Effector memory CD8-positive, alpha-beta T cell (primary cell): ENCODE data around the gene RRAGC.
A peak's percentile ranks its signal among the peaks of the same experiment; 100 is the strongest.

Source experiments
- ATAC-seq: fragments of 150-1000 bp; cut with Tn5 transposase; replicated peaks from 2 replicates; pipeline ENCODE4 v1.10.0; 2021; ENCODE audit warnings: mild to moderate bottlenecking, moderate library complexity
- DNase-seq, 3 experiments: peaks; one replicate each; pipeline ENCODE4 v3.0.0; 2021
- H3K27ac Mint-ChIP-seq, 2 donors: one replicate each; pipeline ENCODE4 v1.8.0; 2022; ENCODE audit warnings: mild to moderate bottlenecking in 2 of 2, mixed read lengths in 2 of 2, moderate library complexity in 2 of 2
- H3K27me3 Mint-ChIP-seq, 2 donors: one replicate each; pipeline ENCODE4 v1.8.0; 2022; ENCODE audit warnings: mixed read lengths in 2 of 2
- H3K36me3 Mint-ChIP-seq: one replicate; pipeline ENCODE4 v1.8.0; 2022; ENCODE audit warnings: mild to moderate bottlenecking, moderate library complexity, mixed read lengths; ENCODE audit not compliant: insufficient read depth
- H3K4me1 Mint-ChIP-seq, 2 donors: one replicate each; pipeline ENCODE4 v1.8.0; 2022; ENCODE audit warnings: low read depth in 2 of 2, mixed read lengths in 2 of 2
- H3K4me3 Mint-ChIP-seq, 2 donors: one replicate each; pipeline ENCODE4 v1.8.0; 2022; ENCODE audit warnings: mild to moderate bottlenecking in 2 of 2, mixed read lengths in 2 of 2, moderate library complexity in 2 of 2
- H3K9me3 Mint-ChIP-seq, 2 donors: one replicate each; pipeline ENCODE4 v1.8.0; 2022; ENCODE audit warnings: mixed read lengths in 2 of 2
- total RNA-seq, 9 experiments: gene quantifications; one replicate each; lab custom pipeline; 2026; lab: John Stamatoyannopoulos, UW

Gene RRAGC
- total RNA-seq, result 5.3 to 19.0 (median 14.1) reads per million in 9 experiments

DNA sequence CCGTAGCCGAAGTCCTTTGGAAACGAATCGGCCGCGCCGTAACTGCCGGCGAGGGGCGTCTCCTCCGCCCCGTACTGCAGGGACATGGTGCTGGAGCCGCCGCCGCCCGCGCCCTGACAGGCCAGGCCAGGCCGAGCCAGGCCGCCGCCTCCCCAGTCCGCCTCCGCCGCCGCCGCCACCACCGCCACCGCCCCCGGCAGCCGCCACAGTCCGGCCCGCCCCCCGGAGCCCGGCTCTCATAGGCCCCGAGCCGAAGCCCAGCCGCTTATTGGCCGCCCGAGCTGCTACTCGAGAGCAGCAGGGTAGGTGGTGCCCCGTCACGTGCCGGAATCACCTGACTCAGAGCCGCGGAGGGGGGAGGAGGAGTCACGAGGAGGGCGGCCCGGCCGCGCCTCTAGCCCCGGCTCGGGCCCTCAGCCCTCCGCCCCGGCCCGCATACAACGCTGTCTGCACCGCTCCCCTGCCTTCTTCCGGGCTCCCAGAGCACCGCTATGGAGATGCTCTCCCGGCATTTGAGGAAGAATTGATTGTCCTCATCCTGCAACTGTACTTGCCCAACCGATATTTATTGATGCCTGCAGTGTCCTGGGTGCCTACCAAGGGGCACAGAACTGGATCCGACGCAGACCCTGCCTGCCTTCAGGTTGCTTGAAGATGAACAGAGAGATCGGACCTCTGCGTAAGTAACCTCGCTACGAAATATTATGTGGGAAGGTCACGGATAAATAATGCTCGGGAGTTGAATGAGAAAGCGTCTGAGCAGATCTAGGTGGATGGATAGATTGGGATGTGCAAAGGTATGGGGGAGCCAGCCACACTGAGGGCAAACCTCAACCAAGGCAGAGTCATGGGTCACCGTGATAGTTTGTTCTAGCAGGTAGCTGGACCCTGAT is at the start of gene RRAGC:
Gene RRAGC, minus strand, starts transcription at position 212 of the 893 bp plus-strand sequence. Its CDS starts 126 bp downstream, at position 86.
- Mint-ChIP-seq H3K27ac (peak within 1 kb of the TSS; percentile 95), H3K4me1 (peaks cover 30 to 41% of the 10 kb centered on the region in 2 donors), H3K4me3 (peak within 1 kb of the TSS; percentile 95), H3K36me3 (peaks cover 33% of the 10 kb centered on the region), H3K9me3 (no peaks in the 10 kb centered on the region), H3K27me3 (no peaks in the 10 kb centered on the region)
- peak; percentile 97 for DNase-seq
- peak; percentile 96 for ATAC-seq

DNA sequence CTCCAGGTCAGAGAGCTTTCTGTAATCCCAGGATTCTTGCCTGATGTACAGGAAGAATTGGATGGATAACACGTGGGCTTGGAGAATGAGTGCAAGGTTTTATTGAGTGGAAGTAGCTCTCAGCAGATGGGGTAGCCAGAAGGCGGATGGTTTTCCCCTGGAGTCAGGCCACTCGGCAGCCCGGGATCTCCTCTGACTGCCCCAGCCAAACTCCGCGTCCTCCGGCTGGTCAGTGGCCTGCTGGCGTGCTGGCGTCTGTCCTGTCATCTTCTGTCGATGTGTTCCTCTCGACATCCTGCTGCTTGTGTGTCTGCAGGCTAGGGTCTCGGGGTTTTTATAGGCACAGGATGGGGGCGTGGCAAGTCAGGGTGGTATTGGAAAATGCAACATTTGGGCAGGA is 49.2 kb upstream of the RRAGC start:
- Mint-ChIP-seq H3K36me3 (no peaks in the 10 kb centered on the region), H3K9me3 (no peaks in the 10 kb centered on the region), H3K27me3 (no peaks in the 10 kb centered on the region), H3K4me3 (no peak overlapping the region), H3K4me1 (no peaks in the 10 kb centered on the region), H3K27ac (peak overlapping the region in 1 of 2 donors; percentile 38)
- DNase-seq, result no peak
- ATAC-seq, result no peak

DNA sequence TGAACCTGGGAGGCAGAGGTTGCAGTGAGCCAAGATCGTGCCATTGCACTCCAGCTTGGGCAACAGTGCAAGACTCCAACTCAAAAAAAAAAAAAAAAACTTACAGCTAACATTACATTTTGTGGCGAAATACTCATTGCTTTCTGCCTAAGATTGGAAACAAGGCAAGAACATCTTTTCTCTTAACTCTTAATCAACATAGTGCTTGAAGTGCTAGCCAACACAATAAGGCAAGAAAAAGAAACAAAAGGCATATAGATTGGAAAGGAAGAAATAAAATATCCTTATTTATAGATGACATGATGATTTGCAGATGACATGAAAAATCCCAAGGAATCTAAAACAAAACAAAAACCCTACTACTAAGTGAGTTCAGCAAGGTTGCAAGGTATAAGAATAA is 46.4 kb upstream of the RRAGC start:
- Mint-ChIP-seq H3K36me3 (peaks cover 5% of the 10 kb centered on the region), H3K4me3 (no peak overlapping the region), H3K4me1 (no peaks in the 10 kb centered on the region), H3K27me3 (no peaks in the 10 kb centered on the region), H3K27ac (no peak overlapping the region), H3K9me3 (no peaks in the 10 kb centered on the region)
- ATAC-seq (no peak), DNase-seq (no peak)

GRCh38 chr1:38899560-38899959 is 40.0 kb upstream of the RRAGC start:
- Mint-ChIP-seq H3K9me3 (no peaks in the 10 kb centered on the region), H3K4me1 (no peaks in the 10 kb centered on the region), H3K27ac (no peak overlapping the region), H3K4me3 (no peak overlapping the region), H3K27me3 (no peaks in the 10 kb centered on the region), H3K36me3 (peaks cover 5% of the 10 kb centered on the region)
- no peak for DNase-seq
- ATAC-seq, result no peak

DNA sequence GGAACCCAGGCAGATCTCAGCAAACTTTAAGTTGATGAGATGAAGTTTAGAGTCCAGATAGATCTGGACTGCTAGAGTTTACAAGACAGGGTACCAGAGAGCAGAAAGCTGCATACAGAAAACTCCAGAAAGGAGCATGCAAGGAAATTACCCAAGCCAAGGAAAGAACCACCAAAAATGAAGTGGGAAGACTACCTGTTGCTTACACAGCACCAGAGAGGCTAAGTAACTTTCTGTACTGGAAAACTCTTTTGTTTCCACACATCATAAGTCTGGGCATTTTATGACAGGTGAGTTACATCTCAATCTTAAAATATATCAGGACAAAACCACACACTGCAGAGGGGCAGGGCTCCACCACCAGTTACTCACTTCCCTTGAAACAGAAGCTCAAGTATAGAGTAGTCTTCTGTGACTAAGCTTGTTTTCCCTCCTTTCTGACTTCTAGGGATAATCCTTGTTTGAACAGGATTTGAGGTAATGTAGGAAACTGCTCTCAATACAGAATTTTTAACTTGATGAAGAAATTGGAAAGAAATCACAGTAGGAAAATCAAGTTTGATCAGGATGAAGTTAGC is 39.2 kb upstream of the RRAGC start:
- H3K36me3 Mint-ChIP-seq, result peaks cover 5% of the 10 kb centered on the region
- H3K27ac Mint-ChIP-seq, result no peak overlapping the region
- ATAC-seq (no peak), DNase-seq (no peak)
- H3K9me3 Mint-ChIP-seq, result no peaks in the 10 kb centered on the region
- H3K4me3 Mint-ChIP-seq, result no peak overlapping the region
- no peaks in the 10 kb centered on the region for H3K4me1 Mint-ChIP-seq
- no peaks in the 10 kb centered on the region for H3K27me3 Mint-ChIP-seq

- no peaks in the 10 kb centered on the region for H3K4me1 Mint-ChIP-seq
- no peak overlapping the region for H3K27ac Mint-ChIP-seq
- ATAC-seq, result no peak
- H3K36me3 Mint-ChIP-seq, result no peaks in the 10 kb centered on the region
- no peak overlapping the region for H3K4me3 Mint-ChIP-seq
- no peaks in the 10 kb centered on the region for H3K9me3 Mint-ChIP-seq
- DNase-seq, result no peak
- no peaks in the 10 kb centered on the region for H3K27me3 Mint-ChIP-seq
Observed at GRCh38 chr1:38896169-38896568, 36.6 kb upstream of the RRAGC start.

DNA sequence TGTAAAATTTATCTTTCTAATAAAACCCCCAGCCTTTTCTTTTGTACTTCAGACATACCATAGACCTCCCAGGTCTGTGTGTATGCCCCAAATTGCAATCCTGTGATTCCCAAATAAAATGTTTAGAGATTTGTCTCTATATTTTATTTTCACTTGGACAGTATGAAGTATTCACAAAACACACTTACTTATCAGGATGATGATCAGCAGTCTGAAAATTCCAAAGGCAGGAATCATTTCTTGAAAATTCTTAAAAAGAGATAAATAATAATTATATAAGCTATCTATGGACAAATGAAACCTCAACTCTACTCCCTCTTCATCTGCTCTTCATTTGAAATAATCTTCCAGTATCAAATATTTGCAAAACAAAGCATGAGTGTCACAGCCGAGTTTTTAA is 33.4 kb upstream of the RRAGC start:
- no peaks in the 10 kb centered on the region for H3K27me3 Mint-ChIP-seq
- no peak for DNase-seq
- no peaks in the 10 kb centered on the region for H3K9me3 Mint-ChIP-seq
- no peak overlapping the region for H3K27ac Mint-ChIP-seq
- H3K4me1 Mint-ChIP-seq, result no peaks in the 10 kb centered on the region
- H3K4me3 Mint-ChIP-seq, result no peak overlapping the region
- no peaks in the 10 kb centered on the region for H3K36me3 Mint-ChIP-seq
- ATAC-seq, result no peak

DNA sequence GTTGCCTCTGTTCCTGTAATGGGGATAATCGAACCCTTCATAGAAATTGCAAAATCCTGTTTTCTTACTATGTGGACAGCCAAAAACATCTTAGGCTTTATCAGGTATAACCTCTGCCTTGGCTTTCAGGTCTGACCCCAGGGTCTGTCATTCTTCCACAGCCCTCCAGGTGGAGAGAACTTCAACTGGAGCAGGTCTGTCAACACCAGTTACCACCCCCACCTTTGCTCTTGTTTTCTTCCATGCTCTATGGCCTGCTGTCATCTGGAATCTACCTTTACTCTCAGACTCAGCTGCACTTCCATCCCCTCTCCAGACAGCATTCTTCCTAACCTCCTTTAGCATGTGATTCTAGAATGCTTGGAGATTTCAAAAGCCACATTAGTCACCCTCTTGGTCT is 32.2 kb upstream of the RRAGC start:
- Mint-ChIP-seq H3K9me3 (no peaks in the 10 kb centered on the region), H3K27me3 (no peaks in the 10 kb centered on the region), H3K36me3 (no peaks in the 10 kb centered on the region), H3K27ac (no peak overlapping the region), H3K4me3 (no peak overlapping the region), H3K4me1 (no peaks in the 10 kb centered on the region)
- DNase-seq, result no peak
- no peak for ATAC-seq

DNA sequence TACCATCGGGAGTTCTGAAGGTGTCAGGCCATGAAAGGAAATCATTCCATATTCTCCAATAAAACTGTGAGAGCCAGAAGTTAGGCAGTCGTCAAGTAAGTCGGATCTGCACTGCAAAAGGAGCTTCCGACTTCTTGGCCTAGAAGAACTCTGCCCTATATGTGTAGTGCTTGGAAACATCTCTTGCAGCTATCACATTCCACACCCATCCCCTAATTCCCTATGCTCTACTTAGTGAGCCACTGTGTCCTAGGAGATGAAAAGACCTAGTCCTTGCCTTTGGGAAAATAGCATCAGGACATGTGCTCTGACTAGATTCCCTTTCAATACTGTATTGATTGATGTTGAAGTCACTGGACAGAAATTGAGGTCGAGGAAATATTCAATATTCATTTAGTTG is 30.0 kb upstream of the RRAGC start:
- H3K36me3 Mint-ChIP-seq, result no peaks in the 10 kb centered on the region
- no peaks in the 10 kb centered on the region for H3K9me3 Mint-ChIP-seq
- DNase-seq (no peak), ATAC-seq (no peak)
- no peak overlapping the region for H3K4me3 Mint-ChIP-seq
- H3K27ac Mint-ChIP-seq, result no peak overlapping the region
- H3K27me3 Mint-ChIP-seq, result no peaks in the 10 kb centered on the region
- H3K4me1 Mint-ChIP-seq, result no peaks in the 10 kb centered on the region

DNA sequence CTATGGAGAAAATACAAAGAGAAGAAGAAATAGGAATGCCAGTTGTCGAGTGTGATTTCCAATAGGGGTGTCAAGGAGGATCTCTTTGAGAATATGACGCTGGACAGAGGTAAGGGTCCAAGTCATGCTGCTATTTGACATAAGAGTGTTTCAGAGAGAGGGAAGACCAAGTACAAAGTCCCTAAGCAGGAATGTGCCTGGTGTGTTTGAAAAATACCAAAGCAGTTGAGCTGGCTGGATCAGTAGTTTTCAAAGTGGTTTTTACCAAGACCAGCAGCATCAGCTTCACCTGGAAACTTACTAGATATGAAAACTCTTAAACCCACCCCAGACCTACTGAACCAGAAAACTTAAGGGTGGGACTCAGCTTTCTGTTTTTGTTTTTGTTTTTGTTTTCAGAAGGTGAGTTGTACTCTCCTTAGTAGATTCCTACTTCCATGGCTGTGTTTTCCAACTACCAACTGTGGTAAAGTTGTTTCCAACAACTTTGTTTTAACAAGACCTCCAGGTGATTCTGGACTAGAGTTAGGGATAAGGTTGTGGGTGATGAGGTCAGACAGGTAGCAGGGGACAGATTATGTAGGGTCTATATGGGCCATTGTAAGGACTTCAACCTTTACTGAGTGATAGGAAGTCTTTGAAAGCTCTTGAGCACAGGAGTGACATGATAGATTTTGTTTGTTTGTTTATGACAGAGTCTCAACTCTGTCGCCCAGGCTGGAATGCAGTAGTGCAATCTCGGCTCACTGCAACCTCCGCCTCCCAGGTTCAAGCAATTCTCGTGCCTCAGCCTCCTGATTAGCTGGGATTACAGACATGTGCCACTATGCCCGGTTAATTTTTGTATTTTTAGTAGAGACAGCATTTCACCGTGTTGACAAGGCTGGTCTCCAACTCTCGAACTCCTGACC is 29.1 kb upstream of the RRAGC start:
- Mint-ChIP-seq H3K27ac (no peak overlapping the region), H3K36me3 (no peaks in the 10 kb centered on the region), H3K9me3 (no peaks in the 10 kb centered on the region), H3K4me1 (no peaks in the 10 kb centered on the region), H3K4me3 (no peak overlapping the region), H3K27me3 (no peaks in the 10 kb centered on the region)
- DNase-seq, result no peak
- no peak for ATAC-seq

GRCh38 chr1:38885092-38885491 is 25.5 kb upstream of the RRAGC start:
- H3K27me3 Mint-ChIP-seq, result no peaks in the 10 kb centered on the region
- H3K4me3 Mint-ChIP-seq, result no peak overlapping the region
- no peak for DNase-seq
- H3K36me3 Mint-ChIP-seq, result no peaks in the 10 kb centered on the region
- no peaks in the 10 kb centered on the region for H3K4me1 Mint-ChIP-seq
- no peak overlapping the region for H3K27ac Mint-ChIP-seq
- no peaks in the 10 kb centered on the region for H3K9me3 Mint-ChIP-seq
- ATAC-seq, result no peak

DNA sequence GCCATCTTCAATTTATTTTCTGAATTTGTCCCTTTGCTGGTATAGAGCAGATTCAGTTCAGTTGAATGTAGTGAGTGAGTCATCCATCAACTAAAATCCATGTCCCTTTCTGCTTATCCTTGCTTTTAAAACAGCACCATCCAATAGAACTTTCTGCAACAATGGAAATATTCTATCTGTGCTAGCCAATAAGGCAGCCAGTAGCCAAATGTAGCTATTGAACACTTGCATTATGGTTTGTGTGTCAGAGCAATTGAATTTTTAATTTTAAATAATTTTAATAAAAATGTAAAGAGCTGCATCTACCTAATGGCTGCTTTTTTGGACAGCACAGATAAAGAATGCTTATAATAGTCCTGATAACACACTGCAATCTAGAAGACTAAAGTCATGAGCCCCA is 21.9 kb upstream of the RRAGC start, which contains the start of gene GJA9:
Gene GJA9, minus strand, starts transcription at position 101 of the 400 bp plus-strand sequence. CDS start 5,489 bp downstream, outside the sequence.
- Mint-ChIP-seq H3K4me1 (no peaks in the 10 kb centered on the region), H3K4me3 (no peak within 1 kb of the TSS), H3K9me3 (no peaks in the 10 kb centered on the region), H3K27ac (no peak within 1 kb of the TSS), H3K36me3 (no peaks in the 10 kb centered on the region), H3K27me3 (no peaks in the 10 kb centered on the region)
- DNase-seq (no peak), ATAC-seq (no peak)

GRCh38 chr1:38875811-38876210 is 16.2 kb upstream of the RRAGC start:
- H3K9me3 Mint-ChIP-seq, result no peaks in the 10 kb centered on the region
- H3K4me1 Mint-ChIP-seq, result peaks cover 10 to 24% of the 10 kb centered on the region in 2 donors
- H3K36me3 Mint-ChIP-seq, result peaks cover 8% of the 10 kb centered on the region
- ATAC-seq (no peak), DNase-seq (no peak)
- H3K27me3 Mint-ChIP-seq, result no peaks in the 10 kb centered on the region
- no peak overlapping the region for H3K4me3 Mint-ChIP-seq
- no peak overlapping the region for H3K27ac Mint-ChIP-seq
